Hematopoietic multipotent progenitor cell treated with erythropoietin and hydrocortisone succinate and interleukin-3 and kit ligand, for 17 days (in vitro differentiated cells): ENCODE data around the gene PLD6.
A peak's percentile ranks its signal among the peaks of the same experiment; 100 is the strongest.
"Not testable (repeated sequence)": the region's sequence is repeated elsewhere in the genome, so short reads cannot be mapped to it uniquely, and the experiment has no call there.

ENCODE experiments used
- DNase-seq: peaks from one replicate; pipeline ENCODE4 v3.0.0-alpha.2; 2015; ENCODE audit warnings: low spot score

The PLD6 gene, protein sequence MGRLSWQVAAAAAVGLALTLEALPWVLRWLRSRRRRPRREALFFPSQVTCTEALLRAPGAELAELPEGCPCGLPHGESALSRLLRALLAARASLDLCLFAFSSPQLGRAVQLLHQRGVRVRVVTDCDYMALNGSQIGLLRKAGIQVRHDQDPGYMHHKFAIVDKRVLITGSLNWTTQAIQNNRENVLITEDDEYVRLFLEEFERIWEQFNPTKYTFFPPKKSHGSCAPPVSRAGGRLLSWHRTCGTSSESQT

DNA sequence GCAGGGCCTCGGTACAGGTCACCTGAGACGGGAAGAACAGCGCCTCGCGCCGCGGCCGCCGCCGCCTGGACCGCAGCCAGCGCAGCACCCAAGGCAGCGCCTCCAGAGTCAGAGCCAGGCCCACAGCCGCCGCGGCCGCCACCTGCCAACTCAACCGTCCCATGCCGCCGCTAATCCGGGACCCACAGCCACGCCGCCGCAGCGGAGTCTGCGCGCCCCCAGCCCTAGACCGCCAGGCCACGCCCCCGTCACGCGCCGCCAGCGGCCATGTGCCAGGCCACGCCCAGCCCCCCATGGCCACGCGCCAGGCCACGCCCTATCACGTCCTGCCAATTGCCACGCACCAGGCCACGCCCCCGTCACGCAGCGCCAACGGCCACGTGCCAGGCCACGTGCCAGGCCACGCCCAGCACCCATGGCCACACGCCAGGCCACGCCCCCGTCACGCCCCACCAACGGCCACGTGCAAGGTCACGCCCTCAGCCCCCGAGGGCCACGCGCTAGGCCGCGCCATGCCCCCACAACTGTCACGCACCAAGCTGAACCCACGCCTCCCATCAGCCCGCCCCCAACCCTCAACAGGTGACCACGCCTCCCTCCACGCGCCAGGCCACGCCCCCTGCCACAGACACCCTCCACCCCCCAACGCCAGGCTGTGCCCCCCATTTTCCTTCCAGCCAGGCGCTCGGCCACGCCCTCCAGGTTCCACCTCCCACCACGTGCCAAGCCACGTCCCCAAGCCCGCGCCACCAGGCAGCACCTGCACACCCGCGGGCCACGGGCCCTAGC, at the start of gene PLD6:
TSS of gene PLD6 (minus strand) at position 210 of the 789 bp plus-strand sequence. CDS start at position 163, 47 bp downstream.
- DNase-seq: peak; percentile 98

DNA sequence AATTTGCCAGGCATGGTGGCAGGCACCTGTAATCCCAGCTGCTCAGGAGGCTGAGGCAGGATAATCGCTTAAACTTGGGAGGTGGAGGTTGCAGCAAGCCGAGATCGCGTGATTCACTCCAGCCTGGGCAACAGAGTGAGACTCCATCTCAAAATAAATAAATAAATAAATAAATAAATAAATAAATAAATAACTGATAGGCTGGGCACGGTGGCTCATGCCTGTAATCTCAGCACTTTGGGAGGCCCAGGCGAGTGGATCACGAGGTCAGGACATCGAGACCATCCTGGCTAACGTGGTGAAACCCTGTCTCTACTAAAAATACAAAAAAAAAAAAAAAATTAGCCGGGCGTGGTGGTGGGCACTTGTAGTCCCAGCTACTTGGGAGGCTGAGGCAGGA, 49.6 kb upstream of the PLD6 start:
- not testable (repeated sequence) for DNase-seq

DNA sequence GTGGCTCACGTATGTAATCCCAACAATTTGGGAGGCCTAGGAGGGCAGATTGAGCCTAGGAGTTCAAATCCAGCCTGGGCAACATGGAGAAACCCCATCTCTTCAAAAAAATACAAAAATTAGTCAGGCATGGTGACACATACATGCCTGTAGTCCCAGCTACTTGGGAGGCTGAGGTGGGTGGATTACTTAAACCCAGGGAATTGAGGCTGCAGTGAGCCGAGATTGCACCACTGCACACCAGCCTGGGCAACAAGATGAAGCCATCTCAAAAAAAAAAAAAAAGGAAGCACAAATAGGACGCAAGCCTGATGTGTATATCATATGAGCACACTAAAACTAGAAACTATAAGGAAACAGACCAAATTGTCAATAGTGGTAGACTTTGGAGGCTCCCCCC, 47.9 kb upstream of the PLD6 start:
- DNase-seq: no peak

DNA sequence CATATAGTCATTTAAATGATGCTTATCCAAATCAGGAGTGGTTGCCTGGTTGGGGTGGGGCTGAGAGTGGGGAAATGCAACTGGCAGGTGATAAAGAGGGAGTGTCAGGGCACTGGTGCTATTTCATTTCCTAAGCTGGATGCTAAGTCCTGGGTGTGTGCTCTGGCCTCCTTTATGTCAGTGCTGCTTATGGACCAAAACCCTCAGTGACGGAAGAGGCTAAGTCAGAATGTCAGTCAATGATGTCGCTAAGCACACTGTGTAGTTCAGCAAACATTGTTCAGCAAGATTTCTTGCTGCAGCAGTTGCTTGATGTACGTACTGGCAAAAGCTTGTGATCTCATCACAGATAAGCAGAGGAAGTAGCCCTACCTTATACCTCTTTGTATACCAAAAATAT, 47.3 kb upstream of the PLD6 start:
- peak; percentile 77 for DNase-seq

DNA sequence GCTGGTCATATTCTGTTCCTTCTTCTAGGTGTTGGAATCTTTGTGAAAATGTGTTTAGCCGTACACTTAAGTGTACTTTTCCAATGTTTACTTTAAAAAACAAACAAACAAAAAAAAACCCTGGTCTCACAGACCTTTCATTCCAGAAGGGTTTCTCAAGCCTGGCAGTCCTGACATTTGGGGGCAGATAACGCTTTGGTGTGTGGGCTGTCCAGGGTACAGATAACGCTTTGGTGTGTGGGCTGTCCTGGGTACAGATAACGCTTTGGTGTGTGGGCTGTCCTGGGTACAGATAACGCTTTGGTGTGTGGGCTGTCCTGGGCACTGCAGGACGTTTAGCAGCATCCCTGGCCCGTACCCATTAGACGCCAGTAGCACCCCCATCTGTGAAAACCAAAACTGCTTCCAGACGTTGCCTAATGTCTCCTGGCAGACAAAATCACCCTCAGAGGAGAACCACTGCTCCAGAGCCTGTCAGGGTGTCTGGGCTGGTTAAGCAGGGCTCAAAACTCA, 46.1 kb upstream of the PLD6 start:
- peak; percentile 87 for DNase-seq

DNA sequence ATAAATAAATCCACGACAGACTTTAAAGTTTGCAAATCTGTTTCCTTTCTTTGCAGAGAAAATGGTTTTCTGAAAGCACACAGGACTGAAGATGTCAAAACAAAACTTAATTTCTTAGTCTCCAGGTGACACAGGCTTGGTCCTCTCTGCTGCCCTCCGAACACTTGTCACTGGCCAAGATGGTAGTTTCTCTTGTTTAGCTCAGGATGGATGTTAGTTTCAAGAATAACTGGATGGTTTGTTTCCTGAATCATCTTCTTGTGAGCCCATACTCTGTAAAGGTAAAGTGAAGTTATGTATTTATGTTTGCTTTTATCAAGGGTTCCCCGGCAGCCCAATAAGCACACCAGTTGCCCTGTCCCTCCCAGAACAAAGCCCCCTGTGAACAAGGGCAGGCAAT, 40.7 kb upstream of the PLD6 start:
- DNase-seq: no peak

DNA sequence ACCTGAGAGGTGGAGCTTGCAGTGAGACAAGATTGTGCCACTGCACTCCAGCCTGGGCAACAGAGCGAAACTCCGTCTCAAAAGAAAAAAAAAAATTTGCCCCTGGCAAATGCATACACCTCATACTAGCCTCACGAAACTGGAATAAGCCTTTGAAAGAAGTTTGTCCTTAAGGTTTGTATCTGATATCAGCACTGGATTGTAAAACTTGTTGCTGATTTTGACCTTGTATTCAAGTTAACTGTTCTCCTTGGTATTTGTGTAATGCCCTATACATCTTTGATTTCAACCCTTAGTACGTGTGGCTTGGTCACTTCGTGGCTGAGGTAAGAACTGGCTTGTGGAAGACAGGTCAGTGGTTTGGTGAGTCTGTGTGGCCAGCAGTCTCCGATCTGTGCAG, 37.0 kb upstream of the PLD6 start:
- DNase-seq: no peak

DNA sequence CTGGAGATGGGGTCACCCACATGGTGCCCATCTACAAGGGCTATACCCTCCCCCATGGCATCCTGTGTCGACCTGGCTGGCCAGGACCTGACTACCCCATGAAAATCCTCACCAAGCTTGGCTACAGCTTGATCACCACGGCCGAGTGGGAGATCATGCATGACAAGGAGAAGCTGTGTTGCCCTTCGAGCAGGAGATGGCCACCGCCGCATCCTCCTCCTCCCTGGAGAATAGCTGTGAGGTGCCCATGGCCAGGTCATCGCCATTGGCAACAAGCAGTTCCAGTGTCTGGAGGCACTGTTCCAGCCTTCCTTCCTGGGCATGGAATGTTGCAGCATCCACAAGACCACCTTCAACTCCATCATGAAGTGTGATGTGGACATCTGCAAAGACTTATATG, 36.1 kb upstream of the PLD6 start:
- DNase-seq: no peak

DNA sequence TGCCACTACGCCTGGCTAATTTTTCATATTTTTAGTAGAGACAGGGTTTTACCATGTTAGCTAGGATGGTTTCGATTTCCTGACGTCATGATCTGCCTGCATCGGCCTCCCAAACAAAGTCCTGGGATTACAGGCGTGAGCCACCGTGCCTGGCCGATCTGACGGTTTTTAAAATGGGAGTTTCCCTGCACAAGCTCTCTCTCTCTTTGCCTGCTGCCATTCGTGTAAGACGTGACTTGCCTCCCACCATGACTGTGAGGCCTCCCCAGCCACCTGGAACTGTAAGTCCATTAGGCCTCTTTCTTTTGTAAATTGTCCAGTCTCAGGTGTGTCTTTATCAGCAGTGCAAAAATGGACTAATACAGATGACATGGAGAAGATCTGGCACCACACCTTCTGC, 35.5 kb upstream of the PLD6 start:
- no peak for DNase-seq

DNA sequence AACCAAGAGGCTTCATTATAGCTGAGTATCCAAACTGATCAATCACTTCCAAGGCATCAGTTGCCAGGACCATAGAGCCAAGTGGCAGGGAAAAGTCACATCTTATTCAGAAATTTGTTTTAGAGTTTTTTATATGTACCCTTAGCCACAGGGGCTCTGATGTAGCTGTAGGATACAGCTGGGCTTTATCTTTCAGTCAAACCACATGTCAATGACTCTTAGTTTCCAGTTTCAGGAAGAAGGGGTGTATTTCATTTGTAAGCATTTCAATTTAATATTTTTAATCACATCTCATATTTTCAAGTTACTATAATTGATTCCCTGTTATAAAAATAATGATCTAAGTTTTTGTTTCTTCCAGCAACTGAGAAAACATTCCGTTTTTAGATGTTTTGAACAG, 33.7 kb upstream of the PLD6 start:
- DNase-seq: peak; percentile 32

DNA sequence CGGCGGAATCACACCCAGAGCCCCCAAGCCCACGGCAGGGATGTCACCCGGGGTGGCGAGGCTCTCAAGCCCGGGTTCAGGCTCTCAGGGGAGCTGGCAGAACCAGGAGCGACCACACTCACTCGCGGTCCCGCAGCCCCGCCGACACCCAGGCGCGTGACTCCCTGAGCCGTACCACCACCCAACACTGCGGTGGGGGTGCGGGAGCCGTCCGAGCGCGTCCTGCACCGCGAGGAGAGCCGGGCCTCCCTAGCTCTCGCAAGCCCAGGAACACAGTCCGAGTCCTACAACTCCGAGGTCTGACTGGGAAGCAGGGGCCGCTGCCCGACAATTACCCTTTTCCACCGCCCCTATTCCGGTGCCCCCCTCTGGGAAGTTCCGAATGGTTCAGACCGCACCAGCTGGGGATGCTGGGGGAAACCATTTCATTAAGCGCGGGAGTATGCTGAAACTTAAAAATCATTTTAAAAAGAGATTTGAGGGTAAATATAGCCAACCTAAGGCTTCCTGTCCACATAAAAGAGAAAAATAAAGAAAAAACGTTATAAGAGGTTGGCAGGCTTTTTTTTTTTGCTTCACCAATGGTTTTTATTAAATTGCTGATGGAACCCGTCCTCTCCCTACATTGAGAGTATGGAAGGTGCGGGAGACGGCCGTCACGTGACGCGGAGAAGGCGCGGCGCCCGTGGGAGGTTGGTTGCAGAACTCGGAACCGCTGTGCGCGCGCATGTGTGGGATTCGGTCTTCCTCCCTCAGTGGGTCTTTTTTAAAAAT, 31.1 kb upstream of the PLD6 start, which contains the start of gene FLCN:
TSS of gene FLCN (minus strand) at position 143 of the 774 bp plus-strand sequence. CDS start 9,031 bp downstream, outside the sequence.
- DNase-seq: peak; percentile 94

DNA sequence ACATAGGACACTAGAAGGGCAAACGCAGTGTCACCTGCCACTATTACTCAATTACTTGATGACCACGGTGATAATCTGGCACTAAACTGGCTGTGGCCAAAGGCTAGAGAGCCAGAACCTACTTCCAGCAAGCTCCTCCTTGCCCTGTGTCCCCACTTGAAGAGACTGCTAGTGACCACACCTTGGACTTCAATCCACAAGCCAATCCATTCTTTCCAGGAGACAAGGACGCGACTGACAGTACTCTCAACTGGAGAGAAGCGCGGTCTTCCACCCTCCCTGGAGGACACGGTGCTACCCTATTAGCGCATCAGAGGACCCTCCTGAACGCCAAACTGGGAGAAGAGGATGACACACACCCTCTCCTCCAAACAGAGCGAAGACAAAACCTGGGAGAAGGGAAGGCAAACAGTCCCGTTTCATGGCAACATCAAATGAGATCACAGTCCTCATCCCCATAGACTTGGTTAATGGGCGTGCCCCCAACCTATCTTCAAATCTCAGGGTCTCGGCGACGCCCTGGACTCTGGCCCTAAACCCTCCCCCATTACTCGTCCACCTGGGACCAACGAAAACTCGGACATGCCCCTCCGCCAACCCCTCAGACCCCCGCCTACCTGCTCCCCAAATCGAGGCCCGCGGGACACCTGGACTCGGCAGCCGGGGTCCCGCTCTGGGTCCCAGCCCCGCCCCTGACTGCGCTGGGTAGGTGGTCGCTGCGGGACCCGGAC, 30.3 kb upstream of the PLD6 start:
- peak; percentile 80 for DNase-seq

DNA sequence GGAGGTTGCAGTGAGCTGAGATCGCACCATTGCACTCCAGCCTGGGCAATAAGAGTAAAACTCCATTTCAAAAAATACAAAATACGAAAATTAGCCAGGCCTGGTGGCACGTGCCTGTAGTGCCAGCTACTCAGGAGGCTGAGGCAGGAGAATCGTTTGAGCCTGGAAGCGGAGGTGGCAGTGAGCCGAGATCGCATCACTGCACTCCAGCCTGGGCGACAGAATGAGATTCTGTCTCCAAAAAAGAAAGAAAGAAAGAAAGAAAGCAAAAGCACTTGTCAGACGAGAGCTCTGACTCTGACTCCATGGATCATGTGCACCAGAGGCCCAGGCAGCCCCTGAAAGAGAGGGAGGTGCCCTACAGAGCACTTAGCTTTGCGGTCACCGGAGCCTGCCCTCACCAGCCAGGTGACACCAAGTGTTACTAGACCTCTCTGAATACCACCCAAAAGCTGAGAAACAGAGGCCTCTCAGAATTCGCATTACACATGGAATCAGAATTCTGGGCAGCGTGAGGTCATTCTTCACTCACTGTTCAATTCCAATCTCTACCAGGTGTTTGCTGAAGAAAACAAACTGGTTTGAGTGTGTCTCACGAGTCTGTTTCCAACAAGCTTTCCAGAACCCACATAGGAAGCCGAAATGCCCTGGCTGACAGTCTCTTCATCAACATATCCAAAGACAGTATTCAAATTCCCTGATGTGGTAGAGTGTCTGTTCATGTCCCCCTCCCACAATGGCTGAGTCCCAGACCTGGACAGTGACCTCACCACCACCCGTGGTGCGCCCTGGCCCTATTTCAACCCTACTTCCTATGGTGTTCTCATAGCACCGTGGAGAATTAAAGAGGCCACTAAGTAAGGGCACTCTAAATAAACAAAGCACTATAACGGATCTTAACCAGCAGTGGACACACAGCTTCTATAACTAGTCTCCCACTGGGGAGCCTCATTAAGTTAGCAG, 29.4 kb upstream of the PLD6 start:
- DNase-seq: peak; percentile 47

DNA sequence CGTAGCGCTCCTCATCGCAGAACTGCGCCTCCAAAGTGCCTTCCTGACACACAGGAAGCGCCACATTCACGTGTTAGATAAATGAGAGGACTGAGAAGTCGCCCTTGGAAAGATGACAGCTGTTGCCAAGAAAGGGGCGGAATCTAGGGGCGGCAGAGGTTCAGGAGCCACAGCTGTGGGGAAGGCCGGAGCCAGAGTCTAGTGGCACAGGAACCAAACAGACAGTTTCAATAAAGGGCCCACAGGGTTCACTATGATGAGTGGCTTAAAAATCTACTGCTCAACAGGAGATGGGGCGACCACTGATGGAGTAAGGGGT, 26.1 kb upstream of the PLD6 start:
- DNase-seq: no peak

DNA sequence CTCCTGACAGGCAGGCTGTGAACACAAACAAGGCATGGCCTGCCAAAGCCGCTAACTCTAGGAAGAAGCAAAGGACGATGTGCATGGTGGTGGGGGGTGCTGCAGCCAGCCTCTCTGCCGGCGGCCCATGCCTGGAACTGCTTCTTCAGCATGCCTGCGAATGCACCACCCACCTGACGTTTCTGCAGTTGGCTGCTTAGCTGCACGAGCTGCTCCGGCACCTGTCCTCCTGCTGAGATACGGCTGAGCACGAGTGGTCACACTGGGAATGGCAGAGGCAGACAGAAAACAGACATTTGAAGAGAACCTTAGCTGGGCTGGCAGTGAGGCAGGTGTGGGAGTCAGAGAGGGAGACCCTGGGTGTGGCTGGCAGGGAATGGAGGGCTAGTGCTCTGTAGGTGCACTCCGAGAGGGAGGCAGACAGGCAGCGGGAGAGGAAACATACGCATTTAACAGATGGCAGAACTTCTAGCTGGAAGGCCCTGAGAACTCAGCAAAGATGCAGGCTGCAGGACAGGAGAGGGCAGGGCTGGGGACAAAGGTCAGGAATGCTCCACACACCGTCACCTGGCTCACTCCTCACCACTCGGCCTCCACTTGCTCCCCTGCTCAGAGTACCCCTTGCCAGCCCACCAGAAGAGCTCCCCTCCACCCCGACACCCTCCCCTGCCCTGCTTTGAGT, 25.6 kb upstream of the PLD6 start:
- DNase-seq: no peak

DNA sequence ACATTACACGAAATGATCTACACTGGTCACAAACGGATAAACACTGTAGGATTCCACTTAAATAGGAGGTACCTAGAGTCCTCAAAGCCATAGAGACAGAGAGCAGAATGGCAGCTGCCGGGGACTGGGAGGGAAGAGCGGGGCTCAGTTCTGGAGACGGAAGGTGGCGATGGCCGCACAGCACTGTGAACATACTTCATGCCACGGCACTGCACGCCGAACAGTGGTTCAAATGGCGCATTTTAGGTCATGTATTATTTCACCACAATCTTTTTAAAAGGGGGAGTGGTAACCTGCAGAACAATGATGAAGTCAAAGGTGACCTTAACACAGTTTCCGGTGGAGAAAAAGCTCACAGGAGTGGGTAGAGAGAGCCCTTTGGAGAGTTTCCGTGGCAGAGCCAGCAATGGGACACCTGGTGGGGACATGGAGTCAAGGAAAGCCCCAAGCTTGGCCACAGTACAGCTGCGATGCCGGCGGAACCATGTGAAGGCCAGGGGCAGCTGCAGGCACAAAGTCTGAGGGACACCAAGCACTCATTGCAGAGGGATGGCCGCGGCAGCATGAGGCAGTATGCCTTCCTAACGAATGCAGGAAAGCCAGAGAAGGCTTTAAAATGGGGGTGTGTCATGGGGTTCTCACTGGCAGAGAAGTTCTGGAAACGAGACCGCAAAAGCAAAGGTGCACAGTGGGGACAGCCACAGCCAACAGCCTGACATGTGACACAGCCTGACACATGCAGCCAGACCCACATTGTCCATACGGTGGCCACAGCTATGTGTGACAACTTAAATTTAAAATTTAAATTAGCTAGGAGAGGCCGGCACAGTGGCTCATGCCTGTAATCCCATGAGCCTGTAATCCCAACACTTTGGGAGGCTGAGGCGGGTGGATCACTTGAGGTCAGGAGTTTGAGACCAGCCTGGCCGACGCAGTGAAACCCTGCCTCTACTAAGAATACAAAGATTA, 23.6 kb upstream of the PLD6 start:
- DNase-seq: no peak

DNA sequence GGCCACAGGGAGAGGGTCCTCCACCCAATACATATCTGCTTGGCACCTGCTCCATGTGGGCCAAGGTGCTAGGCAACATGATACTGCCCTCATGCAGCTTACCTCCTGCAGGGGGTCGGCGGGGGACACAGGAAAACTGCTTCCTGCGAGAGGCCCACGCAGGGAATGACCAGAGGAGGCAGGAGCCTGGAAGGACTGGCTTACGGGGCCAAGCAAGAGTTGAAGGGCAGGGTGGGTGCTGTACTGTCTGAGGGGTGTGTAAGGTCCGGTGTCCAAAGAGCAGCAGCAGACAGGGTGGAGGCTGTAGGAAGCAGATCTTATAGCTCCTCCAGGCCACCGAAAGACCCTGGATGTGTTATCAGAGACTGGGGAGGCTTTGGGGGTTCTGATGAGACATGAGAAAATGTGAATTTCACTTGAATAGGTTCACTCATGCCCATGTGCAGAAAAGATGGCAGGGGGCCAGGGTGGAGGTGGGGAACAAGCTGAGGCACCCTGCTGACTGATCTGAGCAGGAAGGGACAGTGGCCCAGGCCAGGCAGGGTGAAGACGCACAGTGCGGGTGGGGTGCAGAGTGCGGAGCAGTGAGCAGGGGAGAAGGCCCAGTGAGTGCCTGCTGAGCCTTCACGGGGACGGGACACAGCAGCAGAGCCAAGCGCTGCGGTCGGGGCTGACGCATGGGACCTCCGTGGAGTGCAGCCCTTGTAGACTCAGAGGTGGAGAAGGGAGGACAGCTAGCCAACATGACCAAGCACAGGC, 22.6 kb upstream of the PLD6 start:
- no peak for DNase-seq
